UCSD-AML1 (cell line): Measurements from ENCODE around the gene MUC5AC.

Source experiments
- DNase-seq: peaks from one replicate; lab custom pipeline; 2025; ENCODE audit not compliant: unreplicated experiment; lab: John Stamatoyannopoulos, UW

MUC5AC gene

GRCh38 chr11:1120532-1121330, 37.0 kb upstream of the MUC5AC start:
- DNase-seq: no peak

- DNase-seq: no peak
These were observed 36.4 kb upstream of the MUC5AC start for GRCh38 chr11:1121331-1121812.

- no peak for DNase-seq
These were observed 35.7 kb upstream of the MUC5AC start for GRCh38 chr11:1121813-1122663.

DNA sequence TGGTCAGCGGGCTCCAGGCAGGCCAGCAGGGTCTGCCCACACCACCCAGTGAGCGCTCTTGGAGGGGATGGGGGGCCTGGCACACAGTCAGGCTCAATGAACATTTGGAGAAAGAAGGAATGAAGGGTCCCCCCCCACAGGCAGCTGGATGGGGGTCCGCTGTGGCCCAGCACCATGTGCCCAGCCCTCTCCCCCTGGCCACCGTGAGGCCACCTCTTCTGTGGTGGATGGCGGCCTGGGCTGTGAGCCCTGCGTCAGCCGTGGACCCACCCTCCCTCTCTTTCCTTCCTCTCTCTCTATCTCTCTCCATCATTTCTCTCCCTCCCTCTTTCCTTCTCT, 35.1 kb upstream of the MUC5AC start:
- no peak for DNase-seq

GRCh38 chr11:1123970-1124369, 33.8 kb upstream of the MUC5AC start:
- DNase-seq: no peak

GRCh38 chr11:1125803-1126202, 31.9 kb upstream of the MUC5AC start:
- DNase-seq: no peak

DNA sequence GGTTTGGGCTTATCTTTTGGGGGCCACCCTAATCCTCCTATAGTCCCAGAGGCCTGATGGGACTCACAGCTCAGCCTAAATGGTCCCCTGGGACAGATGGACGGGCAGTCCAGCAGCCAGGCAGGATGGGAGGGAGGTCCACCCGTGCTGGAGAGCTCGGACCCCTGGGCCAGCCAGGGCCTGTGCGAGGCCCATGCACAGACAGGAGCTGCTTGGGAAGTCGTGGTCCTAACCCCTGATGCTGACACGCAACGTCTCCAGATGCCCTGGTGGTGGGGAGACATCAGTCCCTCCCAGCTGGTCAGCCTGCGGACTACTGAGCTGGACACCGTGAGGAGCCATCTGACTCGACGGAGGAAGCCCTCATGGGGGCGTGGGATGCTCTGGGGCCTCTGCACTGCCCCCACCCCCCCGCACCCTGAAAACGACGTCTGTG, 31.2 kb upstream of the MUC5AC start:
- no peak for DNase-seq

DNA sequence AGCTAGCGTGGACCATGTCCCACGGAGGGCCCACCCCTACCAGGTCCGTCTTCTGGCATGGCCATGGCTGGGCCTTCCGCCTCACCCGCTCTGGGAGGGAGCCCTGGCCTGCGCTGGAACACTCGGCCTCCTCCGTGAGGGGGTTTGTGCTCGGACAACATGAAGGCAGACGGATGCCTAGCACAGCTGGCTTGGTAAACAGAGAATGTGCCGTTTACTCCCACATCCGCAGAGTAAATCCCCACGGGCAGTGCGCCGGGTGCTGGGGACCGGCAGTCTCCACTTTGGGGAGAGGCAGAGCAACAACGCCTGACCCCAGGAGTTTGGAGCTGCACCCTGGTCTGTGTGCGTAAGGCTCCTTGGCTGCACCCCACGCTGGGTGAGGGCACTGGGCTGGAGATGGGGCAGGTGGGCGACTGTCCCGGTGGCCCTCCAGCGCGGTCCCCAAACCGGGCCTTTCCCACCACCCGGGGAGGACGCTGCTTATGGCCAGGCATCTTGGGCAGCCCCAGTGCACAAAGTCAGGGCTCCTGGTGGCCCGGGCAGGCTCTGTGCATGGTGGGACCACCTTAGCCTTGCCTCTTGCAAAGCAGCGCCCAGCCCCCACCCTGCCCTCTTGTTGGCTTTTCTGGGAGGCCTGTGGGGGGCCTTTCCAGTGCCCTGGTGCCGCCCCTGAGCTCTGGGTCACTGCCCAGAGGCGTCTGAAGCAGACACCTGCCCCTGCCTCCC, 30.7 kb upstream of the MUC5AC start:
- DNase-seq: no peak

DNA sequence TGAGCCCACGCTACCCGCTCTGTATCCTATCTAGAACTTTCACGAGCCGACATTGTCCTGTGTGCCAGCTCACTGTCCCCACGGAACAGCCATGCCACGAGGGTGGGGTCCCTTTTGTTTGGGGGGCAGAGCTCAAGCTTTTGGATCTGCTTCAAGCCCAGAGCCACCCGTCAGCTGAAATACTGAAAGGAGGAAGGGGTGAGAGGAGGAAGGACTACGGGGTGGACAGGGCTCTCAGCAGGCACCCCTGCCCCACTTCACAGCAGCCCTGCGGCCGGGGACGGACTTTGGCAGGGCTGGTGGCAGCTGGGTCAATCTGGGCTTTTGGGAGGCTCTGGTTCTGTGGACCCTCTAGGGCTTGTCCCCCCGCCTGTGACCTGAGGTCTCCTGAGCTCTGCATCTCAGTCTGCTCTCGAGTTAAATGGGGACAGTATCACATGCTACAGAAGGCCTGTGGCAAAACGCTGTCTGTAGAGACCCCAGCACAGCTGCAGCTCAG, 30.0 kb upstream of the MUC5AC start:
- no peak for DNase-seq

DNA sequence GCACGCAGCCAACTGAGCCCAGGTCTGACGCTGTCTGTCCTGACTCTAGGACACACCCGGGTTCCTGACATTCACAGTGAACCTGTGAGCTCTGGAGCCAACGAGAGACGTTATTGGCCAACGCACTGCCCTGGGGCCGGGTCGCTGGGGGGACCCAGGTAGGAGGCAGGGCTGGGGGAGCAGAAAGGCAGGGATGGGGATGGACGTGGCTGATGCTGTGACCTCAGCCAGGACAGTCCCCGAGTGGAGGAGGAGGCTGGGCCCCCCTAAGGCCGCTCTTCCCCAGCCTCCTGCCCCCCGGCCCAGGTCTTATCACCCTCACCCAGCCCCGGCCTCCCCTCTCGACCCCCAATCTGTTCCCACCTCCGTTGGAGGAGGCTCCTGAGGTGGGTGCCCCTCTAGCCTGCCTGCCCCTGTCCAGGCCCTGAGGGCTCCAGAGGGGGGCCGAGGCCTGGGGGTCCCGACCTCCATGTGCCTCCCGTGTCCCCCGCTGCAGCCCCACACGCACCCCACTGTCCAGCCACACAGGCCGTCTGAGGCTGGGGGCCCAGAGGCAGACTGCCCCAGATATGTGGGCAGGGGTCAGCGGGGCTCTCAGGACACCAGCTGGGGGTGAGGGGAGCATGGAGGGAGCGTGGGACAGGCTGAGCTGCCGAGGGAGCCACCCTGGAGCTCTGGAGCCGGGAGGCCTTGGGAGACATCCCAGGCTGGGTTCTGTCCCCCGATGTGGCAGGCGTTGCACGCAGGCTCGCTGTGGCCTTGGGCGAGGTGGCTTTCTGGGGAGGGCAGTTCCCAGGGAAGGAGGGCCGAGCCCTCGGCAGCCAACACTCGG, 29.2 kb upstream of the MUC5AC start:
- no peak for DNase-seq

DNA sequence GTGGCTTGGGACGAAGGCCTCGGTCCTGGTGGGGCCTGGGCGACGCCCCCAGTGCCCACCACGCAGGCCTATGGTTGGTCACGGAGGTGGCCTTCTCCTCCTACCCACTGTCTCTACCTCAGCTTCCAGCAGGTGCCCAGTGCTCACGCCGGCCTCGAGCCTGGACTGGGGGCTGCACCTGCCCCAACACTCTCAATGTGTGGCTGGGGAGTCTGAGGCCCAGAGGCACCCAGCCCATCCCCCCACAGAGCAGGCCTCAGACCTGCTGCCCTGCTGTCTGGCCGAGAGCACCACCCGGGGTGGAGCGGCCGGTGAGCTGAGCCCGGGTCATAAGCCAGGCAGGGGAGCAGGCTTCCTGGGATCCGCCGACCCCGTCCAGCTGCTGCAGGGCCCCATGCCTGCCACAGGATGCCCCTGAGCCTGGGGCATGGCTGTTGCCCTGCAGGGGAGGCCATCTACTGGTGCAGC, 28.6 kb upstream of the MUC5AC start:
- DNase-seq: no peak

GRCh38 chr11:1129611-1130160, 28.1 kb upstream of the MUC5AC start:
- no peak for DNase-seq

- DNase-seq: no peak
These were observed 27.3 kb upstream of the MUC5AC start for GRCh38 chr11:1130276-1131032.

DNA sequence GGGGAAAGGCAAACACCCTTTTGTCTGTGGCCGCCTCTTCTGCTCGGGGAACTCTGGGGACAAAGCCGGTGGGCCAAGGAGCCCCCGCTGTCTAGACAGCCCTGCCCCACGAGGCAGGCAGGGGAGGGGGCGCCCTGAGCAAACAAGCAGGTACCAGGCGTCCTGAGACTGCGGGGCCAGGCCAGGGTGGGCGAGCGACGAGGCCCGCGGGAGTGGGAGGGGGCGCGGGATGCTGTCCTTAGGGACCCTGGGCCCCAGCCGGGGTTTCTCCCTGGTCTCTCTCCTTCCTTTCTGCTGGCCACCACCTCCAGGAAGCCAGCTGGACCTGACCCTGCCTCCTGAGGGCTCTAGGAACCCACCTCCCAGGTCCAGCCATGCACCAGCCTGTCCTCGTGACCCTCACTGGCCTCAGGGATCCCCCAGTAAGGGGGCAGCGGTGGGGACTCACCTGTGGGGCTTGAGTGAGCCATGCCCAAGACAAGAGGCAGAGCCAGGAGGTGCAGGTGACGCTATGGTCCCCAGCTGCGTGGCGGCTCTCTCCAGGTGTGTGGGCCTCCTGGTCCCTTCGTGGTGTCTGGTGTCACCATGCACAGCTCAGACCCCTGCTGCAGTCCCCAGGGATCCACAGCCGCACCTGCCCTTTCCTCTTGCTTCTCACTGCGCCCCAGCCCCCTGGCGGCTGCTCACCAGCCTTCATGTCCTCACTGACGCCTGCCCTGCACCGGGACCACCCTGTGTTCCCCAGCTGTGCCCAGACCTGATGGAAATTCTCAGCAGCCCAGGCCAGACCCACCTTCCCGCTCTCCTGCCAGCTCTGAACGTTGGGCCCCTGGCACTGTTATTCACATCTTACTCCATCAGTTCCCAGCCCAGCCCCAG, 26.5 kb upstream of the MUC5AC start:
- no peak for DNase-seq

- no peak for DNase-seq
These were observed 22.8 kb upstream of the MUC5AC start for GRCh38 chr11:1134848-1135445.

DNA sequence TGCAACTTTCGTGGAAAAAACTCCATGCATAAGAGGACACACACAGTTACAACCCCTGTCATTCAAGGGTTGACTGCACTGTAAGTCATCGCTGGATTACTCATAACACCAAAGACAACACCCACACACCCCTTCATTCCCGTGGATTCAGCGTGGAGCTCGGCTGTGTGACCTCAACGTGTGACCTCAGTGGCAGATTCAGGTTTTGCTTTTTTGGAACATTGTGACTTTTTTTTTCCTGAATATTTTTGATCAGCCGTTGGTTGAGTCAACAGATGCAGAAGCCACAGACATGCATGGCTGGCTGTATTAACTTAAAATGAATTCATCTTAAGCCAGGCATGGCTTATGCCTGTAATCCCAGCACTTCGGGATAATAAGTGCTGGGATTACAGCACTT, 19.7 kb upstream of the MUC5AC start:
- DNase-seq: no peak

GRCh38 chr11:1139441-1140083, 18.2 kb upstream of the MUC5AC start:
- no peak for DNase-seq
